GM23248 (cell line): ENCODE data around the gene TNFRSF4.

Experiments
- EZH2 ChIP-seq: fragments of 200-600 bp; sonication (generic); IDR thresholded peaks from 2 replicates; pipeline ENCODE4 v1.6.1; 2018; ENCODE audit warnings: antibody characterized with exemption, mild to moderate bottlenecking; ENCODE audit not compliant: insufficient read depth, poor library complexity, severe bottlenecking
- EZH2phosphoT487 ChIP-seq: fragments of 200-600 bp; sonication (generic); IDR thresholded peaks from 2 replicates; pipeline ENCODE4 v1.6.1; 2018; ENCODE audit warnings: antibody characterized with exemption, moderate library complexity, mild to moderate bottlenecking, low read depth; ENCODE audit not compliant: insufficient read depth

- no peak for TF ChIP-seq EZH2phosphoT487
- no peak for TF ChIP-seq EZH2
These were observed 15.4 kb downstream of the TNFRSF4 start for GRCh38 chr1:1198423-1199140.
